Measurements from ENCODE around the gene TMEM163. TPM values are rescaled to one million over a fixed set of nuclear protein-coding genes. Genes with fewer than 3 reads are reported as not detected.

The TMEM163 gene
- total and polyA plus RNA-seq, 2 donors from 2014 or later = 2.6 to 5.9 TPM

DNA sequence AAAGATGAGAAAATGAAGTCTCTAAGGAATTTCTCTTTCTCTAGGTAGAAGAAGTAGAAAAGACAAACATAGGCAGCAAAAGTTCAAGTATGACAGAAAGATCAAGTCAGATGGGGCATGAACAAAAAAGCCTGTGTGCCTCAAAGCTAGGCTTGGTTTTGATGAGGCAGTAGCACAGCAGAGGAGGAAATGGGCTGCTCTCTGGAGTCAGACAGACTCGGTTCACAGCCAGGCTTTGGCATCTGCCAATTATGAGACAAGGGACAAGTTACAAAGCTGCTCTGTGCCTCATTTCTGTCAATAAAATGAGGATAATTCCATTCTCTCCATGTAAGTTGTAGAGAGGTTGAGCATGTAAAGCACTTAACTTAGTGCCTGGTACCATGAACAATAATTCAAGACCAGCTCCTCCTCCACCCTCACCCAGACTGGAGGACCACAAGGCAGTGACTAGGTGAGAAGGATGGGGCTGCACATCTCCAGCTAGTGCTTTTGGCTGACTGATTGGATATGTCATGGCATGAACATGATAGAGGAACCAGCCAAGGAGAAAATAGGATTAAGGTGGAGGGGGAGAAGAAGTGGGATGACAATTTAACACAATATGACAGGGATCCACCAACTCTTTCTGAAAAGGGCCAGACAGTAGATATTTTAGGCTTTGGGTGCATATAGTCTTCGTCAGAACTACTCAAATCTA is 84.6 kb downstream of the TMEM163 start:
- DNase-seq (no peak), FAIRE-seq (no peak)
- TF ChIP-seq, protein P1, sequence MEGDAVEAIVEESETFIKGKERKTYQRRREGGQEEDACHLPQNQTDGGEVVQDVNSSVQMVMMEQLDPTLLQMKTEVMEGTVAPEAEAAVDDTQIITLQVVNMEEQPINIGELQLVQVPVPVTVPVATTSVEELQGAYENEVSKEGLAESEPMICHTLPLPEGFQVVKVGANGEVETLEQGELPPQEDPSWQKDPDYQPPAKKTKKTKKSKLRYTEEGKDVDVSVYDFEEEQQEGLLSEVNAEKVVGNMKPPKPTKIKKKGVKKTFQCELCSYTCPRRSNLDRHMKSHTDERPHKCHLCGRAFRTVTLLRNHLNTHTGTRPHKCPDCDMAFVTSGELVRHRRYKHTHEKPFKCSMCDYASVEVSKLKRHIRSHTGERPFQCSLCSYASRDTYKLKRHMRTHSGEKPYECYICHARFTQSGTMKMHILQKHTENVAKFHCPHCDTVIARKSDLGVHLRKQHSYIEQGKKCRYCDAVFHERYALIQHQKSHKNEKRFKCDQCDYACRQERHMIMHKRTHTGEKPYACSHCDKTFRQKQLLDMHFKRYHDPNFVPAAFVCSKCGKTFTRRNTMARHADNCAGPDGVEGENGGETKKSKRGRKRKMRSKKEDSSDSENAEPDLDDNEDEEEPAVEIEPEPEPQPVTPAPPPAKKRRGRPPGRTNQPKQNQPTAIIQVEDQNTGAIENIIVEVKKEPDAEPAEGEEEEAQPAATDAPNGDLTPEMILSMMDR (IDR thresholded peaks at IDR 0.05; ENCODE audit: borderline replicate concordance, extremely low read depth, insufficient read depth) = no peak
- no peaks in the 10 kb centered on the region for H3K27me3 ChIP-seq (ENCODE audit: control insufficient read depth, insufficient read depth, low read length)
- H3K27ac ChIP-seq (ENCODE audit: low read depth in 2 of 2, low read length in 2 of 2) = no peak overlapping the region
- H3K36me3 ChIP-seq (ENCODE audit: control insufficient read depth in 2 of 3, insufficient read depth in 3 of 3, low read length in 3 of 3) = no peaks in the 10 kb centered on the region
- H3K9ac ChIP-seq (ENCODE audit: low read length in 3 of 3) = no peak overlapping the region
- no peaks in the 10 kb centered on the region for H3K4me1 ChIP-seq (ENCODE audit: control insufficient read depth in 2 of 3, insufficient read depth in 2 of 3, low read depth in 1 of 3, low read length in 3 of 3)
- no peaks in the 10 kb centered on the region for H3K9me3 ChIP-seq (ENCODE audit: control insufficient read depth in 2 of 3, insufficient read depth in 1 of 3, low read length in 3 of 3)
- intact Hi-C loops (cut with DNase I) = no loop called here
- H3K4me3 ChIP-seq (ENCODE audit: low read length in 3 of 3) = no peak overlapping the region

DNA sequence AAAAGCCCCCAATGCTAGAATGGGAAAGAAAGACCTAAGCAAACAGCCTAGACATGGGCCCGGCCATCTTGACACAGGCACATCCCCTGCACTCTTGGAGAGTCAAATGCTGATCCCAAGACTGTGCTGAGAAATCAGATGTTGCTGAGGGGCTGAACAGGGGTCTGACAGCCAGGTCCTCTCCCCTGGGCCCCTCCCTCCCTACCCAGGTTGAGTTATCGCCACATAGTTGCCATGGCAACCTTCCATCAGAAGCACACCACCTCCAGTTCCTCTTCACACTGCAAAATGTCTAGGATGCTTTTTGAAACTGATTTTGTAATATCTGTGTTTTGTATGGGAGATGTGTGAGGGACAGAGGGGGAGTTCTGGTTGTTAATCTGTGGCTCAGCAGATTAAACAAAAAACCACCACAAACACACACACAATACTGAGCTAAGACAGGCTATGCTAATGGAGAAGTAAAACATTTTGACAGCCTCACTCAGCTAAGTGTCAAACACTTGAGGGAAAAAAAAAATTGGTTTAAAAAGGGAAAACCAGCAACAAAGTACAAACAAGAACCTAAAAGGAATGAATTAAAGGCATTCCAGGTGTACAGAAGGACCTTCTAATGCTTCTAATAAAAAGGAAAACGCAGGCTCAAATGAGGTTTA is 88.2 kb downstream of the TMEM163 start:
- Histone ChIP-seq H3K9me3 (ENCODE audit: control insufficient read depth in 2 of 3, insufficient read depth in 1 of 3, low read length in 3 of 3) (no peaks in the 10 kb centered on the region), H3K27ac (ENCODE audit: low read depth in 2 of 2, low read length in 2 of 2) (no peak overlapping the region), H3K9ac (ENCODE audit: low read length in 3 of 3) (no peak overlapping the region), H3K4me3 (ENCODE audit: low read length in 3 of 3) (no peak overlapping the region), H3K36me3 (ENCODE audit: control insufficient read depth in 2 of 3, insufficient read depth in 3 of 3, low read length in 3 of 3) (no peaks in the 10 kb centered on the region), H3K27me3 (ENCODE audit: control insufficient read depth, insufficient read depth, low read length) (no peaks in the 10 kb centered on the region), H3K4me1 (ENCODE audit: control insufficient read depth in 2 of 3, insufficient read depth in 2 of 3, low read depth in 1 of 3, low read length in 3 of 3) (no peaks in the 10 kb centered on the region)
- DNase-seq (no peak), FAIRE-seq (no peak)
- intact Hi-C loops (cut with DNase I) = no loop called here
- TF ChIP-seq, protein P1 (IDR thresholded peaks at IDR 0.05; ENCODE audit: borderline replicate concordance, extremely low read depth, insufficient read depth) = no peak

DNA sequence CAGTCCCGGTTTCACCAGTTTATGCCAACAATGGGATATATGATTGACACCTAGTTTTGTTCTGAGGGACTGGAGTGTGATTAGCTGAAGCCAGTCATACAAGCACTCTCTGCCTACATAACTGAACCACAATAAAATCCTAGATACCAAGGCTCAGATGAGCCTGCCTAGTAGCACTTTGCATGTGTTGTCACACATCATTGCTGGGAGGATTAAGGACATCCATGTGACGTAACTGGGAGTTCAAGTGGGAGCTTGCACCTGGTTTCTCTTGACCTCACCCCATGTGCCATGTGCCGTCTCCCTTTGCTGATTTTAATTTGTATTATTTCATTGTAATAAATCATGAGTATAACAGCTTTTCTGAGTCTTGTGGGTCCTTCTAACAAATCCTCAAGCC is 90.3 kb downstream of the TMEM163 start:
- Histone ChIP-seq H3K27me3 (ENCODE audit: control insufficient read depth, insufficient read depth, low read length) (no peaks in the 10 kb centered on the region), H3K4me3 (ENCODE audit: low read length in 3 of 3) (no peak overlapping the region), H3K9ac (ENCODE audit: low read length in 3 of 3) (no peak overlapping the region), H3K9me3 (ENCODE audit: control insufficient read depth in 2 of 3, insufficient read depth in 1 of 3, low read length in 3 of 3) (no peaks in the 10 kb centered on the region), H3K4me1 (ENCODE audit: control insufficient read depth in 2 of 3, insufficient read depth in 2 of 3, low read depth in 1 of 3, low read length in 3 of 3) (no peaks in the 10 kb centered on the region), H3K36me3 (ENCODE audit: control insufficient read depth in 2 of 3, insufficient read depth in 3 of 3, low read length in 3 of 3) (no peaks in the 10 kb centered on the region), H3K27ac (ENCODE audit: low read depth in 2 of 2, low read length in 2 of 2) (no peak overlapping the region)
- TF ChIP-seq, protein P1 (IDR thresholded peaks at IDR 0.05; ENCODE audit: borderline replicate concordance, extremely low read depth, insufficient read depth) = no peak
- FAIRE-seq = no peak
- intact Hi-C loops (cut with DNase I) = no loop called here
- DNase-seq = no peak
